ENCODE data around the gene DHRS4. TPM values are rescaled to one million over a fixed set of nuclear protein-coding genes. Genes with fewer than 3 reads are reported as not detected.
"Not testable (repeated sequence)": the region's sequence is repeated elsewhere in the genome, so short reads cannot be mapped to it uniquely, and the experiment has no call there.

The DHRS4 gene
- total and polyA plus RNA-seq, 9 of the 15 experiments (the other 6 are each of a cell fraction or from before 2014, with no cell fraction given): 0.51 to 35.9 (median 10.1) TPM

DNA sequence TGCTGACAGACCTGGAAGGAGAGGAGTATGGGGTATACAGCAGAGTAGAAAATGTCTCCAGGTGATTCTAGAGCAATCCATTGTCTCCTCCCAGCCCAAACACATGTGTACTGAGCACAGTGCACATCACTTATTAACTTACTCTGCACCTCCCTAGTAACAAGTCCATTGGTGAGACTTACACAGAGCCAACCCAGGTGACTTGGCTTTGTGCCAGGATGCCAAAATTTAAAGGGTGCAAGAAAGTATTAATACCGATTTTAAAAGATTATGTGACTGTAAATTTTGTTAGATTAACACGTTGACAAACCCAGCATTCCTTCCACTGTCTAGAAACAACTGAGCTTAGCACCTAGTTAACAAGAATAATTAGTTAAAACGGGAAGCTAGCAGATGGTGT lies 39.5 kb downstream of the DHRS4 start:
- in situ Hi-C loops (cut with MboI): not testable (repeated sequence)

DNA sequence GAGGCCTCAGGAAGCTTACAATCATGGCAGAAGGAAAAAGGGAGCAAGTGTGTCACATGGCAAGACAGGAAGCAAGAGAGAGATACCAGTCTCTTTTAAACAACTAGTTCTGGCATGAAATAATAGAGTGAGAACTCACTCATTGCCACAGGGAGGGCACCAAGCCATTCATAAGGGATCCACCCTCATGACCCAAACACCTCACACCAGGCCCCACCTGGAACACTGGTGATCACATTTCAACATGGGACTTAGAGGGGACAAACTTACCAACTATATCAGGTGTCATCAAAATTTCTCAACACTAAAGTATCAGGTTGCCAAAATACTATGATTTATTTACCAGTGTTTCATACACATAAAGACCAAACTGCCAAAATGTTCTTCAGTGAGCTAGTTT lies 42.4 kb downstream of the DHRS4 start:
- H3K9ac ChIP-seq (ENCODE audit: insufficient read depth in 1 of 2, low read depth in 2 of 2, low read length in 2 of 2); H4K20me1 ChIP-seq (replicated peaks; ENCODE audit: control insufficient read depth, insufficient read depth, low read length); DNase-seq (ENCODE audit: extremely low read depth in 1 of 4, low spot score in 3 of 4); H2AFZ ChIP-seq (ENCODE audit: low read depth, low read length); POLR2A ChIA-PET; ATAC-seq; BruUV-seq (replicated peaks); H3K4me3 ChIP-seq; intact Hi-C loops (cut with micrococcal nuclease); in situ Hi-C loops (cut with MboI); H3K4me2 ChIP-seq (ENCODE audit: insufficient read depth, low read length); H3K27me3 ChIP-seq (ENCODE audit: control insufficient read depth in 2 of 2, insufficient read depth in 2 of 2, low read length in 2 of 2); H3K36me3 ChIP-seq (ENCODE audit: control insufficient read depth, insufficient read depth, low read length); H3K4me1 ChIP-seq (replicated peaks in 1 of 2; ENCODE audit: control insufficient read depth in 2 of 2, insufficient read depth in 2 of 2, low read length in 2 of 2); H3K27ac ChIP-seq (ENCODE audit: extremely low read depth, low read depth, low read length); H3K9me1 ChIP-seq (ENCODE audit: control insufficient read depth, insufficient read depth, low read length); H3K9me3 ChIP-seq (replicated peaks; ENCODE audit: control insufficient read depth, insufficient read depth, low read depth, low read length); FAIRE-seq; CTCF ChIA-PET (ENCODE audit: low intra/inter-chr PET ratio); H3K79me2 ChIP-seq (ENCODE audit: control insufficient read depth, insufficient read depth, low read length): not testable (repeated sequence)

More for the DNA sequence above, 39.5 kb downstream of the DHRS4 start:
- DNase-seq (ENCODE audit: extremely low read depth in 1 of 4, low spot score in 3 of 4); intact Hi-C loops (cut with micrococcal nuclease); H2AFZ ChIP-seq (ENCODE audit: low read depth, low read length); H3K4me1 ChIP-seq (replicated peaks in 1 of 2; ENCODE audit: control insufficient read depth in 2 of 2, insufficient read depth in 2 of 2, low read length in 2 of 2); BruUV-seq (replicated peaks); H3K36me3 ChIP-seq (ENCODE audit: control insufficient read depth, insufficient read depth, low read length); H3K4me3 ChIP-seq; CTCF ChIA-PET (ENCODE audit: low intra/inter-chr PET ratio); FAIRE-seq; H3K4me2 ChIP-seq (ENCODE audit: insufficient read depth, low read length); H4K20me1 ChIP-seq (replicated peaks; ENCODE audit: control insufficient read depth, insufficient read depth, low read length); H3K9me3 ChIP-seq (replicated peaks; ENCODE audit: control insufficient read depth, insufficient read depth, low read depth, low read length); H3K27ac ChIP-seq (ENCODE audit: extremely low read depth, low read depth, low read length); POLR2A ChIA-PET; H3K27me3 ChIP-seq (ENCODE audit: control insufficient read depth in 2 of 2, insufficient read depth in 2 of 2, low read length in 2 of 2); ATAC-seq; H3K9me1 ChIP-seq (ENCODE audit: control insufficient read depth, insufficient read depth, low read length); H3K79me2 ChIP-seq (ENCODE audit: control insufficient read depth, insufficient read depth, low read length); H3K9ac ChIP-seq (ENCODE audit: insufficient read depth in 1 of 2, low read depth in 2 of 2, low read length in 2 of 2): not testable (repeated sequence)
- no CpG with 5 or more reads among the region's 3 CpGs for WGBS (ENCODE audit: insufficient coverage, low coverage, missing lambda C conversion rate)

DNA sequence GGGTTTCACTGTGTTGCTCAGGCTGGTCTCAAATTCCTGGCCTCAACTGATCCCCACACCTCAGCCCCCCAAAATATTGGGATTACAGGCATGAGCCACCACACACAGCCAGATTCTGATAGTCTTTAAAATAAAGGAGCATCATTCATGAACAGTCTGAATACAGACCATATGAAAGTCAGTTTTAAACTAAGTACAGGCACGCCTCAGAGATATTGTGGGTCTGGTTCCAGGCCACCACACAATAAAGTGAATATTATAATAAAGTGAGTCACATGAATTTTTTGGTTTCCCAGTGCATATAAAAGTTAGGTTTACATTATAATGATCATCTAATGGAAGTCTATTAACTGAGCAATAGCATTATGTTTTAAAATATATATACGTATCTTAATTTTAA lies 43.3 kb downstream of the DHRS4 start:
- H3K36me3 ChIP-seq (ENCODE audit: control insufficient read depth, insufficient read depth, low read length); FAIRE-seq; POLR2A ChIA-PET; H3K9me3 ChIP-seq (replicated peaks; ENCODE audit: control insufficient read depth, insufficient read depth, low read depth, low read length); CTCF ChIA-PET (ENCODE audit: low intra/inter-chr PET ratio); H3K4me2 ChIP-seq (ENCODE audit: insufficient read depth, low read length); DNase-seq (ENCODE audit: extremely low read depth in 1 of 4, low spot score in 3 of 4); H3K27me3 ChIP-seq (ENCODE audit: control insufficient read depth in 2 of 2, insufficient read depth in 2 of 2, low read length in 2 of 2); H3K4me1 ChIP-seq (replicated peaks in 1 of 2; ENCODE audit: control insufficient read depth in 2 of 2, insufficient read depth in 2 of 2, low read length in 2 of 2); ATAC-seq; H3K79me2 ChIP-seq (ENCODE audit: control insufficient read depth, insufficient read depth, low read length); intact Hi-C loops (cut with micrococcal nuclease); in situ Hi-C loops (cut with MboI); H3K27ac ChIP-seq (ENCODE audit: extremely low read depth, low read depth, low read length); H4K20me1 ChIP-seq (replicated peaks; ENCODE audit: control insufficient read depth, insufficient read depth, low read length); H3K9me1 ChIP-seq (ENCODE audit: control insufficient read depth, insufficient read depth, low read length); H3K9ac ChIP-seq (ENCODE audit: insufficient read depth in 1 of 2, low read depth in 2 of 2, low read length in 2 of 2); H2AFZ ChIP-seq (ENCODE audit: low read depth, low read length); H3K4me3 ChIP-seq; BruUV-seq (replicated peaks): not testable (repeated sequence)
- WGBS (ENCODE audit: insufficient coverage, low coverage, missing lambda C conversion rate): no CpG with 5 or more reads among the region's 2 CpGs

DNA sequence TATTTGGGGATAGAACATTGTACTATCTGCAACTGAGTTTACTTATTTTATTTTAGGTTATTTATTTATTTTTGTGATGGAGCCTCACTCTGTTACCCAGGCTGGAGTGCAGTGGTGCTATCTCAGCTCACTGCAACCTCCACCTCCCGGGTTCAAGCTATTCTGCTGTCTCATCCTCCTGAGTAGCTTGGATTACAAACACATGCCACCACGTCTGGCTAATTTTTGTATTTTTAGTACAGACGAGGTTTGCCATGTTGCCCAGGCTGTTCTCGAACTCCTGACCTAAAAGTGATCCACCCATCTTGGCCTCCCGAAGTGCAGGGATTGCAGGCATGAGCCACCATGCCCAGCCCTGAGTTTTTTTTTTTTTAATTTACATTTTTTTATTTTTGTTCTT lies 46.1 kb downstream of the DHRS4 start:
- BruUV-seq (replicated peaks); CTCF ChIA-PET (ENCODE audit: low intra/inter-chr PET ratio); H3K9ac ChIP-seq (ENCODE audit: insufficient read depth in 1 of 2, low read depth in 2 of 2, low read length in 2 of 2); H3K79me2 ChIP-seq (ENCODE audit: control insufficient read depth, insufficient read depth, low read length); H3K27ac ChIP-seq (ENCODE audit: extremely low read depth, low read depth, low read length); H3K36me3 ChIP-seq (ENCODE audit: control insufficient read depth, insufficient read depth, low read length); H2AFZ ChIP-seq (ENCODE audit: low read depth, low read length); H3K9me3 ChIP-seq (replicated peaks; ENCODE audit: control insufficient read depth, insufficient read depth, low read depth, low read length); DNase-seq (ENCODE audit: extremely low read depth in 1 of 4, low spot score in 3 of 4); FAIRE-seq; H3K27me3 ChIP-seq (ENCODE audit: control insufficient read depth in 2 of 2, insufficient read depth in 2 of 2, low read length in 2 of 2); ATAC-seq; POLR2A ChIA-PET; in situ Hi-C loops (cut with MboI); H4K20me1 ChIP-seq (replicated peaks; ENCODE audit: control insufficient read depth, insufficient read depth, low read length); intact Hi-C loops (cut with micrococcal nuclease); H3K4me1 ChIP-seq (replicated peaks in 1 of 2; ENCODE audit: control insufficient read depth in 2 of 2, insufficient read depth in 2 of 2, low read length in 2 of 2); H3K4me2 ChIP-seq (ENCODE audit: insufficient read depth, low read length); H3K4me3 ChIP-seq; H3K9me1 ChIP-seq (ENCODE audit: control insufficient read depth, insufficient read depth, low read length): not testable (repeated sequence)
- WGBS (ENCODE audit: insufficient coverage, low coverage, missing lambda C conversion rate): no CpG with 5 or more reads among the region's 5 CpGs
